ENCODE data around the gene KIR3DL3. TPM values are rescaled to one million over a fixed set of nuclear protein-coding genes. Genes with fewer than 3 reads are reported as not detected.
"Not testable (repeated sequence)": the region's sequence is repeated elsewhere in the genome, so short reads cannot be mapped to it uniquely, and the experiment has no call there.

The KIR3DL3 gene
- total RNA-seq, 1 experiment from 2014 or later, result not detected

- H3K4me1 Mint-ChIP-seq (ENCODE audit: low read depth, unreplicated experiment); H3K27ac Mint-ChIP-seq (ENCODE audit: unreplicated experiment); H3K4me3 Mint-ChIP-seq (ENCODE audit: low read depth, unreplicated experiment); BruUV-seq (replicated peaks); DNase-seq; intact Hi-C loops (cut with micrococcal nuclease; ENCODE audit: unreplicated experiment); H3K36me3 Mint-ChIP-seq (ENCODE audit: insufficient read depth, unreplicated experiment): not testable (repeated sequence)
- Mint-ChIP-seq H3K27me3 (ENCODE audit: unreplicated experiment) (peaks cover 49% of the 10 kb centered on the region), H3K9me3 (ENCODE audit: low read depth, unreplicated experiment) (peaks cover 14% of the 10 kb centered on the region)
- CTCF ChIA-PET, result interaction anchor here (0.6 kb wide), 1 partner anchor 135 kb away, joined by 5 read pairs; no protein-coding TSS in a partner anchor
Measured at GRCh38 chr19:54775095-54775815, 51.0 kb downstream of the KIR3DL3 start.

DNA sequence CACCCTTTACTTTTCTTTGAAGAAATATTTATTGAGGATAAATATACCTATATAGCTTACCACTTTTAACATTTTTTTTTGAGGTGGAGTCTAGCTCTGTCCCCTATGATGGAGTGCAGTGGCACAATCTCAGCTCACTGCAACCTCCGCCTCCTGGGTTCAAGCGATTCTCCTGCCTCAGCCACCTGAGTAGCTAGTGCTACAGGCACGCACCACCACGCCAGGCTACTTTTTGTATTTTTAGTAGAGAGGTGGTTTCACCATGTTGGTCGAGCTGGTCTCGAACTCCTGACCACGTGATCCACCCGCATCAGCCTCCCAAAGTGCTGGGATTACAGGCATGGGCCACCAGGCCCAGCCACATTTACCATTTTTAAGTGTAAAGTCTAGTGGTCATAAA, 51.6 kb downstream of the KIR3DL3 start:
- H3K9me3 Mint-ChIP-seq (ENCODE audit: low read depth, unreplicated experiment), result peaks cover 13% of the 10 kb centered on the region
- H3K27ac Mint-ChIP-seq (ENCODE audit: unreplicated experiment); BruUV-seq (replicated peaks); intact Hi-C loops (cut with micrococcal nuclease; ENCODE audit: unreplicated experiment); DNase-seq; H3K4me3 Mint-ChIP-seq (ENCODE audit: low read depth, unreplicated experiment); H3K4me1 Mint-ChIP-seq (ENCODE audit: low read depth, unreplicated experiment); H3K36me3 Mint-ChIP-seq (ENCODE audit: insufficient read depth, unreplicated experiment): not testable (repeated sequence)
- CTCF ChIA-PET, result interaction anchor here (0.6 kb wide), 1 partner anchor 134 kb away, joined by 5 read pairs; no protein-coding TSS in a partner anchor
- peaks cover 54% of the 10 kb centered on the region for H3K27me3 Mint-ChIP-seq (ENCODE audit: unreplicated experiment)

DNA sequence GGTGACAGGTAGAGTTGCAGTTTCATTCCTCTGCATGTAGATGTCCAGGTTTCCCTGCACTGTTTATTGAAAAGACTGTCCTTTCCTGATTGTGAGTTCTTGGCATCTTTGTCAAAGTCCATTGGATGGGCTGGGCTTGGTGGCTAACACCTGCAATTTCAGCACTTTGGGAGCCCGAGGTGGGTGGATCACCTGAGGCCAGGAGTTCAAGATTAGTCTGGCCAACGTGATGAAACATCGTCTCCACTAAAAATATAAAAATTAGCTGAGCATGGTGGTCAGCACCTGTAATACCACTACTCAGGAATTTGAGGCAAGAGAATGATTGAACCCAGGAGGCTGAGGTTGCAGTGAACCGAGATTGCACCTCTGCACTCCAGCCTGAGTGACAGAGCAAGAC, 53.6 kb downstream of the KIR3DL3 start:
- H3K4me3 Mint-ChIP-seq (ENCODE audit: low read depth, unreplicated experiment); H3K36me3 Mint-ChIP-seq (ENCODE audit: insufficient read depth, unreplicated experiment); BruUV-seq (replicated peaks); intact Hi-C loops (cut with micrococcal nuclease; ENCODE audit: unreplicated experiment); H3K4me1 Mint-ChIP-seq (ENCODE audit: low read depth, unreplicated experiment); DNase-seq; H3K27ac Mint-ChIP-seq (ENCODE audit: unreplicated experiment): not testable (repeated sequence)
- Mint-ChIP-seq H3K27me3 (ENCODE audit: unreplicated experiment) (peaks cover 69% of the 10 kb centered on the region), H3K9me3 (ENCODE audit: low read depth, unreplicated experiment) (peaks cover 11% of the 10 kb centered on the region)
- CTCF ChIA-PET, result interaction anchor here (0.6 kb wide), 1 partner anchor 868 kb away, joined by 4 read pairs; no protein-coding TSS in a partner anchor

DNA sequence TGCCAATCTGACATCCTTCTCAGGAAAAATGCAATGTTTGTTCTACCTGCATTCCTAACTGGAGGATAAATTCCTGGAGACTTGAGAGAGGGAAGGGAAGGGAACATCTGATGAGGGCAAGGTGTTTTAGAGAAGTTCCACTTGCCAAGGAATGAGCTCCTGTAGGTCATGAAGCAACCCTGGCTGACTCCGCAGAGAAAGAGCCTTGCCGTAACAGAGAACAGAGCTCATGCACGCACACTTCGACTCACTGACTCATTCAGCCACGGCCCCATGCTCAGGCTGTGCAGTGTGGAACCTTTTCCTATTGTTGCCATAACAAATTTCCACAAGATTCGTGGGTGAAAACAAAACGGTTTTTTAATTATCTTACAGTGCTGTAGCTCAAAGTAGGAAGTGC, 54.7 kb downstream of the KIR3DL3 start:
- H3K36me3 Mint-ChIP-seq (ENCODE audit: insufficient read depth, unreplicated experiment); DNase-seq; BruUV-seq (replicated peaks); H3K9me3 Mint-ChIP-seq (ENCODE audit: low read depth, unreplicated experiment); H3K4me3 Mint-ChIP-seq (ENCODE audit: low read depth, unreplicated experiment); CTCF ChIA-PET; H3K4me1 Mint-ChIP-seq (ENCODE audit: low read depth, unreplicated experiment); H3K27ac Mint-ChIP-seq (ENCODE audit: unreplicated experiment); intact Hi-C loops (cut with micrococcal nuclease; ENCODE audit: unreplicated experiment): not testable (repeated sequence)
- peaks cover 68% of the 10 kb centered on the region for H3K27me3 Mint-ChIP-seq (ENCODE audit: unreplicated experiment)

DNA sequence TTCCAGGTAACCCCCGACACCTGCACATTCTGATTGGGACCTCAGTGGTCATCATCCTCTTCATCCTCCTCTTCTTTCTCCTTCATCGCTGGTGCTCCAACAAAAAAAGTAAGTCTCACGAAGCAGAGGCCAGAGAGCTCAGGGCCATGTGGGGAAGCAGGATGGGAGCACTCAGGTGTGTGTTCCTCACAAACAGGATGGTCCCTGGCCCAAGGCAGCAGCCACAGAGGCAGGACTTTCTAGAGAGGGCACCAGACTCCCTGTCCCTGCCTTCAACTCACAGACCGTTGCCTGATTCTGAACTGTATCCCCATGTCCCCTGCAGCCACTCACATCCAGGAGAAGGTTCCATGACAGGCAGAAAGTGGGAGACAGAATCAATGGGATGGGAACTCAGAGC, 58.7 kb downstream of the KIR3DL3 start:
- H3K4me1 Mint-ChIP-seq (ENCODE audit: low read depth, unreplicated experiment); H3K27ac Mint-ChIP-seq (ENCODE audit: unreplicated experiment); intact Hi-C loops (cut with micrococcal nuclease; ENCODE audit: unreplicated experiment); CTCF ChIA-PET; H3K9me3 Mint-ChIP-seq (ENCODE audit: low read depth, unreplicated experiment); DNase-seq; BruUV-seq (replicated peaks); H3K4me3 Mint-ChIP-seq (ENCODE audit: low read depth, unreplicated experiment); H3K36me3 Mint-ChIP-seq (ENCODE audit: insufficient read depth, unreplicated experiment): not testable (repeated sequence)
- peaks cover 77% of the 10 kb centered on the region for H3K27me3 Mint-ChIP-seq (ENCODE audit: unreplicated experiment)

Other genes with a start within 250 kb of the KIR3DL3 start
- gene LAIR2, start 221.6 kb upstream of the KIR3DL3 start, total RNA-seq (2022), result not detected in 2 replicates
- gene LILRA2, start 150.7 kb upstream of the KIR3DL3 start, total RNA-seq (2022), result not detected in 2 replicates
- gene LILRA1, start 130.8 kb upstream of the KIR3DL3 start, total RNA-seq (2022), result not detected in 2 replicates
- gene LILRB1, start 94.0 kb upstream of the KIR3DL3 start, total RNA-seq (2022), result not detected in 2 replicates
- gene LILRB4, start 61.5 kb upstream of the KIR3DL3 start, total RNA-seq (2022), result not detected in 2 replicates
- gene KIR2DL3, start 14.1 kb downstream of the KIR3DL3 start, total RNA-seq (2022), result not detected in 2 replicates
- not detected in 2 replicates for gene KIR2DL1, start 45.4 kb downstream of the KIR3DL3 start, total RNA-seq (2022)
- not detected in 2 replicates for gene KIR2DL4, start 79.2 kb downstream of the KIR3DL3 start, total RNA-seq (2022)
- not detected in 2 replicates for gene KIR3DL1, start 92.0 kb downstream of the KIR3DL3 start, total RNA-seq (2022)
- not detected in 2 replicates for gene KIR2DS4, start 108.2 kb downstream of the KIR3DL3 start, total RNA-seq (2022)
- not detected in 2 replicates for gene KIR3DL2, start 126.0 kb downstream of the KIR3DL3 start, total RNA-seq (2022)
- gene FCAR, start 149.8 kb downstream of the KIR3DL3 start, total RNA-seq (2022), result not detected in 2 replicates
- not detected in 2 replicates for gene NCR1, start 181.7 kb downstream of the KIR3DL3 start, total RNA-seq (2022)
- not detected in 2 replicates for gene NLRP7, start 223.1 kb downstream of the KIR3DL3 start, total RNA-seq (2022)
- 100 and 111 TPM in 2 replicates for gene NLRP2, start 241.9 kb downstream of the KIR3DL3 start, total RNA-seq (2022)

Measured in Calu3 (cell line).